ENCODE data around the gene CD302. TPM values are rescaled to one million over a fixed set of nuclear protein-coding genes. Genes with fewer than 3 reads are reported as not detected.

Gene CD302
- total RNA-seq, 1 donor from 2014 or later, result not detected

DNA sequence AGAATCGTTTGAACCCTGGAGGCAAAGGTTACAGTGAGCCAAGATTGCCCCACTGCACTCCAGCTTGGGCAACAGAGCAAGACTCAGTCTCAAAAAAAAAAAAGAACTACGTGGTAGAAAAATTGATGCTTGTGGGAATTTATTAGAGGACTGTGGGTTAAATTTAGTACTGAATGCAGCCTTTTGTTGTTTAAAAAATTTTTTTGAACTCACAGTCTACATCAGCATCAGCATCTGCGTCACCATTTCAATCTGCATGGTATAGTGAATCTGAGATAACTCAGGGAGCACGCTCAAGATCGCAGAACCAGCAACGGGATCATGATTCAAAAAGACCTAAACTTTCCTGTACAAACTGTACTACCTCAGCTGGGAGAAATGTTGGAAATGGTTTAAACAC, 55.2 kb downstream of the CD302 start:
- Mint-ChIP-seq H3K4me1 (ENCODE audit: low read depth, unreplicated experiment) (peaks cover 4% of the 10 kb centered on the region), H3K27ac (ENCODE audit: unreplicated experiment) (no peak overlapping the region), H3K36me3 (ENCODE audit: unreplicated experiment) (no peaks in the 10 kb centered on the region), H3K9me3 (ENCODE audit: unreplicated experiment) (peaks cover 2% of the 10 kb centered on the region), H3K4me3 (ENCODE audit: unreplicated experiment) (no peak overlapping the region), H3K27me3 (ENCODE audit: unreplicated experiment) (peaks cover 3% of the 10 kb centered on the region)
- TF ChIP-seq, protein P1, sequence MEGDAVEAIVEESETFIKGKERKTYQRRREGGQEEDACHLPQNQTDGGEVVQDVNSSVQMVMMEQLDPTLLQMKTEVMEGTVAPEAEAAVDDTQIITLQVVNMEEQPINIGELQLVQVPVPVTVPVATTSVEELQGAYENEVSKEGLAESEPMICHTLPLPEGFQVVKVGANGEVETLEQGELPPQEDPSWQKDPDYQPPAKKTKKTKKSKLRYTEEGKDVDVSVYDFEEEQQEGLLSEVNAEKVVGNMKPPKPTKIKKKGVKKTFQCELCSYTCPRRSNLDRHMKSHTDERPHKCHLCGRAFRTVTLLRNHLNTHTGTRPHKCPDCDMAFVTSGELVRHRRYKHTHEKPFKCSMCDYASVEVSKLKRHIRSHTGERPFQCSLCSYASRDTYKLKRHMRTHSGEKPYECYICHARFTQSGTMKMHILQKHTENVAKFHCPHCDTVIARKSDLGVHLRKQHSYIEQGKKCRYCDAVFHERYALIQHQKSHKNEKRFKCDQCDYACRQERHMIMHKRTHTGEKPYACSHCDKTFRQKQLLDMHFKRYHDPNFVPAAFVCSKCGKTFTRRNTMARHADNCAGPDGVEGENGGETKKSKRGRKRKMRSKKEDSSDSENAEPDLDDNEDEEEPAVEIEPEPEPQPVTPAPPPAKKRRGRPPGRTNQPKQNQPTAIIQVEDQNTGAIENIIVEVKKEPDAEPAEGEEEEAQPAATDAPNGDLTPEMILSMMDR (IDR thresholded peaks at IDR 0.05; ENCODE audit: partially characterized antibody, unreplicated experiment), result no peak
- no peak for DNase-seq

DNA sequence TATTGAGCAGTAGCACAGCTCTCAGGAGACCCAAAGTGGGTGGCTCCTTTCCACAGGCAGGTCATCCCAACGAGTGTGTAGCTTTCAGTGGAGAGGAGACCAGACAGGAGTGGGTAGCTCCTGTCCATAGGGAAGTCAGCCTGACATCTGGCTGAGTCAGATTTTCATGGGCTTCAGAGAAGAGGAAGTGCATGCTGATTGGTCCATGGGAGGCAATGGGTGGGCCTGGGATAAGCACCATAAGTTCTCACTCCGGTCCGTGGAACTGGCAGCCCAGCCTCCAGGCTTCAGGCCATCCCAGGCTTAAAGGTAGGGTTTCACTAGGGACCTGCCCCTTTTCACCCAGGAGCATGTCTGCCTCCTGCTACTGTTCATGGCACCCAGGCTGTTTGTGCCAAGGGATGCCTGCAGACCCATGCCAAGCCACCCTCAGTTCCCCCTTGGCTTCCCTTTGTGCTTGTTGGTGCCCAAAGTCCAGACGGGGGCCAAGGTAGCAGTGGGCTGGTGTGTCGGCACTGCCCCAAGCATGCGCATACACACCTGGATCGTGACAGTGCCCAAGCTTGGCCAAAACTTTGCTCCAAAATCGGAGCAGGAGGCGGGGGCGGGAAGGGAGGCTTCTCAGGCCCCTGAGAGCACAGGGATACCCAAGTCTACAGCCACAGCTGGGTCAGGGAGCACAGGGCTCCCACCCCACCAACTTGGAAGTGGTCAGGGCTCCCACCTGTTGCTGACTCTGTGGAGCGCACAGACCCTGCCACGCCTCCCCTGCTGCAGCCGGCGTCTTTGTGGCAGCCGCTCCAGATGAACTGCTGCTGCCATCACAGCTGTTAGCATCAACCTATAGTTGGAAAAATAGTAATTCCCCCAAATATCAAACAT, 59.3 kb downstream of the CD302 start:
- Mint-ChIP-seq H3K4me3 (ENCODE audit: unreplicated experiment) (no peak overlapping the region), H3K36me3 (ENCODE audit: unreplicated experiment) (peaks cover 4% of the 10 kb centered on the region), H3K9me3 (ENCODE audit: unreplicated experiment) (peaks cover 2% of the 10 kb centered on the region), H3K27me3 (ENCODE audit: unreplicated experiment) (peaks cover 3% of the 10 kb centered on the region), H3K4me1 (ENCODE audit: low read depth, unreplicated experiment) (peaks cover 4% of the 10 kb centered on the region), H3K27ac (ENCODE audit: unreplicated experiment) (no peak overlapping the region)
- no peak for DNase-seq
- TF ChIP-seq, protein P1 (IDR thresholded peaks at IDR 0.05; ENCODE audit: partially characterized antibody, unreplicated experiment), result no peak

DNA sequence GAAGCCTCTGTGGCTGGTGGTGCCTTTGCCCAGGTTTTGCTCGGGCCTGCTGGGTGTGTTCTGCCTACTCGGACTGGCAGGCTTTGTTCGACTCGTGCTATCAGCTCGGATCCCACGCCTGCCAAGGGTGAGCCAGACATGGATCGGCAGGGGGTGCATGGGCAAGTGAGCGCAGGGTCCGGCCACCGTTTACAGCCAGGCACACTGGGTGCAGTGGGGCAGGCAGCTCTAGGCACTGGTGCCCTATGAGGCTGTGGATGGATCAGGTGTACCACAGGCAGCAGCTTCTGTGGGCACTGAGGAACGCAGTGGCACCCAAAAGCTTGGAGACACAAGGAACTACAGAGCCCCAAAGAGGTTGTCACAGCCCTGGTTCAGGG, 60.1 kb downstream of the CD302 start:
- Mint-ChIP-seq H3K27me3 (ENCODE audit: unreplicated experiment) (peaks cover 3% of the 10 kb centered on the region), H3K4me3 (ENCODE audit: unreplicated experiment) (no peak overlapping the region), H3K9me3 (ENCODE audit: unreplicated experiment) (peaks cover 2% of the 10 kb centered on the region), H3K4me1 (ENCODE audit: low read depth, unreplicated experiment) (peaks cover 4% of the 10 kb centered on the region), H3K27ac (ENCODE audit: unreplicated experiment) (no peak overlapping the region), H3K36me3 (ENCODE audit: unreplicated experiment) (peaks cover 4% of the 10 kb centered on the region)
- TF ChIP-seq, protein P1 (IDR thresholded peaks at IDR 0.05; ENCODE audit: partially characterized antibody, unreplicated experiment), result no peak
- no peak for DNase-seq

DNA sequence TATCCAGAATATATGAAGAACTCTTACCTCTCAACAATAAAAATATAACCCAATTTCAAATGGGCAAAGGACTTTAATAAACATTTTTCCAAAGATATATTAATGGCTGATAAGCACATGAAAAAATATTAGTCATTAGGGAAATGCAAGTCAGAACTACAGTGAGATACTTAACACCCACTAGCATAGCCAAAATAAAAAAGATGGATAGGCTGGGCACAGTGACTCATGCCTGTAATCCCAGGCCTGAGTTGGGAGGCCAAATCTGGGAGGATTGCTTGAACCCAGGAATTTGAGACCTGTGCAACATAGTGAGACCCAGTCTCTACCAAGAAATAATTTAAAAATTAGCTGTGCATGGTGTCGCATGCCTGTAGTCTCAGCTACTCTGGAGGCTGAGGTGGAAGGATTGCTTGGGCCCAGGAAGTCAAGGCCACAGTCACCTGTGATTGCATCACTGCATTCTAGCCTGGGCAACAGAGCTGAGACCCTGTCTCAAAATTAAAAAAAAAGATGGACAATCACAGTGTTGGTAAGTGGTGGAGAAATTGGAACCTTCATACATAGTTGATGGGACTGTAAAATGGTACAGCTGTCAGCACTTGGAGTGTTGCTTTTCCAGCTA, 60.6 kb downstream of the CD302 start:
- Mint-ChIP-seq H3K9me3 (ENCODE audit: unreplicated experiment) (peaks cover 2% of the 10 kb centered on the region), H3K27me3 (ENCODE audit: unreplicated experiment) (peaks cover 3% of the 10 kb centered on the region), H3K27ac (ENCODE audit: unreplicated experiment) (no peak overlapping the region), H3K4me1 (ENCODE audit: low read depth, unreplicated experiment) (peaks cover 4% of the 10 kb centered on the region), H3K4me3 (ENCODE audit: unreplicated experiment) (no peak overlapping the region), H3K36me3 (ENCODE audit: unreplicated experiment) (peaks cover 4% of the 10 kb centered on the region)
- DNase-seq, result no peak
- TF ChIP-seq, protein P1 (IDR thresholded peaks at IDR 0.05; ENCODE audit: partially characterized antibody, unreplicated experiment), result no peak

DNA sequence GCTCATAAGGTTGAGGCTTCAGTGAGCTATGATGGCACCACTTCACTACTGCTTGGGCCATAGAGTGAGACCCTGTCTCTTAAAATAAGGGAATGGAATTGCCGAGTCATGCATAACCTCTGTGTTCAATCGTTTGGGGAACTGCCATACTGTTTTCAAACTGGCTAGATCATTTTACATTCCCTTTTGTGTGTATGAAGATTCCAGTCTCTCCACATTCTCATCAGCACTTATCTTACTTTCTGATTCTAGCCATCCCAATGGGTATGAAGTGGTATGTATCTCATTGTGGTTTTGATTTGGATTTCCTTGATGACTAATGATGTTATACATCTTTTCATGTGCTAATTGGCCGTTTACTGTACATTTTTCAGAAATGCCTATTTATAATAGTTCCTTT, 62.0 kb downstream of the CD302 start:
- no peak overlapping the region for H3K4me3 Mint-ChIP-seq (ENCODE audit: unreplicated experiment)
- H3K27ac Mint-ChIP-seq (ENCODE audit: unreplicated experiment), result no peak overlapping the region
- H3K4me1 Mint-ChIP-seq (ENCODE audit: low read depth, unreplicated experiment), result peaks cover 4% of the 10 kb centered on the region
- DNase-seq, result no peak
- TF ChIP-seq, protein P1 (IDR thresholded peaks at IDR 0.05; ENCODE audit: partially characterized antibody, unreplicated experiment), result no peak
- H3K27me3 Mint-ChIP-seq (ENCODE audit: unreplicated experiment), result peaks cover 3% of the 10 kb centered on the region
- peaks cover 2% of the 10 kb centered on the region for H3K9me3 Mint-ChIP-seq (ENCODE audit: unreplicated experiment)
- peaks cover 4% of the 10 kb centered on the region for H3K36me3 Mint-ChIP-seq (ENCODE audit: unreplicated experiment)
